GM19372 (cell line): ENCODE data around the gene LPP.

Experiments used
- ATAC-seq: cut with Tn5 transposase; IDR thresholded peaks from one replicate; pipeline ENCODE4 v1.9.1; 2021; ENCODE audit warnings: mild to moderate bottlenecking, low read depth, moderate library complexity; ENCODE audit not compliant: unreplicated experiment

The LPP gene

DNA sequence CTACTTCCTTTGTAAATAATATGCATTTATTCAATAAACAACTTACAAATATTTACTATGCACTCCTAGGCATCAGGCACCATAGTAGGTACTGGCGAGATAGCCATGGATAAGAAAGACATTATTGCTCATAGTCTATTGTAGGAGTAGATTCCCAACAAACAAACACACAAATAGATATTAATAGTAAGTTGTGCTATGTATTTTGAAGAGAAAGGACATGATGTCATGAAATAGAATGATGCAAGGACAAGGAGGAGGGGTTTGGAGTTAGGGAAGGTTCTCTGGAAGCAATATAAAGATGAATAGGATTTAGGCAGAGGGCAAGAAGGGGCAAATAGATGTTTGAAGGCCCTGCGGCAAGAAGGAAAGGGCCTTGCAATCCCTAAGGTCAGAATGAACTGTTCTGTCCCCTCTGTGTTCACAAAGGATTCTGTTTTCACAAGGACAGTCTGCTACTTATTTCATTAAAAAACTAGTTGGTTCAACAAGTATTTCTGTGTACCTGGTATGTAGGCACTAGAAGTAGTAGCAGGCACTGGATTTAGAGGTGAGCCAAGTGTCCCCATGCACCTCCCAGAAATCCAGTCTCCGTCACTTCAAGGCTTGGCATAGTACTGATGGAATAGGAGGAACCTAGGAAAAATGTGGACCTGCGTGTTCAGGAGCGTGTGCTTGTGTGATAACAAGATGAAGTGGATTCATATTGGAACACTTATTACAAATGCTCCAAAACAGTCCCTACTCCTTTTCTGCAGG is 786.0 kb downstream of the LPP start:
- ATAC-seq: no peak
